HCT116 (cell line): ENCODE data around the gene ADAMTS3. TPM values are rescaled to one million over a fixed set of nuclear protein-coding genes. Genes with fewer than 3 reads are reported as not detected.

Source experiments
- ATAC-seq: fragments of 200-7000 bp; cut with Tn5 transposase; 2 replicates; pipeline ENCODE4 v1.9.1; 2020; ENCODE audit warnings: mild to moderate bottlenecking, moderate library complexity
- BruUV-seq: library from RNA; stranded (reverse); fragments of 400-500 nt; replicated peaks from 2 replicates; lab custom pipeline; 2021; lab: Mats Ljungman, UMichigan
- CTCF ChIA-PET: fragments of 300-600 bp; sonication (Branson Sonifier 250); formaldehyde crosslinking; loops from one replicate; lab custom pipeline; 2021; ENCODE audit warnings: antibody characterized with exemption; lab: Charles Lee
- POLR2A ChIA-PET: fragments of 300-600, 350-600 bp; sonication (Branson Sonifier 250); formaldehyde crosslinking; loops from one replicate; lab custom pipeline; 2021; ENCODE audit warnings: antibody characterized with exemption; lab: Charles Lee
- RAD21 ChIA-PET, 2 experiments: fragments of 300-600 bp; sonication (Branson Sonifier 250); formaldehyde crosslinking; loops; one replicate each; lab custom pipeline; 2023; ENCODE audit warnings: low total read pairs in 2 of 2; ENCODE audit not compliant: uncharacterized antibody in 2 of 2, unreplicated experiment in 2 of 2, low non-redundant PET in 1 of 2; lab: Charles Lee
- DNase-seq: peaks from one replicate; pipeline ENCODE4 v3.0.0-alpha.2; 2010; ENCODE audit warnings: low read depth, low spot score
- H2AFZ ChIP-seq: fragments of 200-600 bp; shearing (Covaris generic), sonication (generic); 2 replicates; pipeline ENCODE4 v1.6.1; 2017; ENCODE audit warnings: low read depth, mixed run types, mixed read lengths, antibody characterized with exemption, low read length; ENCODE audit not compliant: poor library complexity, severe bottlenecking
- H3K27ac ChIP-seq: 2 replicates; pipeline ENCODE4 v1.5.1; 2012; ENCODE audit warnings: low read depth, low read length
- H3K27me3 ChIP-seq: fragments of 200-600 bp; sonication (generic); 2 replicates; pipeline ENCODE4 v1.6.1; 2016; ENCODE audit warnings: mixed run types, low read length, mixed read lengths; ENCODE audit not compliant: insufficient read depth
- H3K36me3 ChIP-seq, 2 experiments: fragments of 200-500 bp in 1 of 2; fragments of 200-600 bp in 1 of 2; sonication (Bioruptor generic) in 1 of 2; sonication (generic) in 1 of 2; 2 replicates each; pipeline versions ENCODE4 v1.5.1 to v1.6.1; 2014 to 2016; ENCODE audit warnings: low read length in 2 of 2, inconsistent platforms in 1 of 2, mixed read lengths in 1 of 2, mixed run types in 1 of 2; ENCODE audit not compliant: insufficient read depth in 2 of 2, control insufficient read depth in 1 of 2
- H3K4me1 ChIP-seq, 2 experiments: fragments of 200-600 bp in 1 of 2; sonication (generic) in 1 of 2; 2 replicates each; pipeline versions ENCODE4 v1.5.1 to v1.6.1; 2012 to 2017; ENCODE audit warnings: low read length in 2 of 2, inconsistent platforms in 1 of 2, mild to moderate bottlenecking in 1 of 2, mixed read lengths in 1 of 2, mixed run types in 1 of 2, moderate library complexity in 1 of 2; ENCODE audit not compliant: insufficient read depth in 2 of 2, control insufficient read depth in 1 of 2
- H3K4me2 ChIP-seq: fragments of 200-600 bp; sonication (generic); 2 replicates; pipeline ENCODE4 v1.6.1; 2017; ENCODE audit warnings: mixed run types, low read length, mixed read lengths
- H3K4me3 ChIP-seq, 2 experiments: fragments of 200-600 bp in 1 of 2; sonication (generic) in 1 of 2; replicated peaks in 1 of 2; 2 replicates each; pipeline ENCODE4 v1.5.1; 2011 to 2016; ENCODE audit warnings: low read length in 2 of 2, control low read depth in 1 of 2, low read depth in 1 of 2, mild to moderate bottlenecking in 1 of 2, mixed read lengths in 1 of 2, mixed run types in 1 of 2
- H3K79me2 ChIP-seq: fragments of 200-600 bp; sonication (generic); 2 replicates; pipeline ENCODE4 v1.6.1; 2017; ENCODE audit warnings: mild to moderate bottlenecking, mixed run types, low read length, moderate library complexity, mixed read lengths; ENCODE audit not compliant: insufficient read depth
- H3K9ac ChIP-seq: fragments of 200-600 bp; sonication (generic); 2 replicates; pipeline ENCODE4 v1.6.1; 2016; ENCODE audit warnings: low read length, mixed read lengths
- H3K9me2 ChIP-seq: fragments of 200-600 bp; sonication (generic), shearing (Covaris generic); 2 replicates; pipeline ENCODE4 v1.6.1; 2017; ENCODE audit warnings: mixed run types, mild to moderate bottlenecking, moderate library complexity; ENCODE audit not compliant: insufficient read depth
- H3K9me3 ChIP-seq, 2 experiments: fragments of 200-500 bp in 1 of 2; fragments of 200-600 bp in 1 of 2; sonication (Bioruptor generic) in 1 of 2; sonication (generic) in 1 of 2; 2 replicates each; pipeline ENCODE4 v1.6.1; 2014 to 2017; ENCODE audit warnings: low read length in 2 of 2, mixed read lengths in 2 of 2, inconsistent platforms in 1 of 2, low read depth in 1 of 2, mild to moderate bottlenecking in 1 of 2, mixed run types in 1 of 2, moderate library complexity in 1 of 2; ENCODE audit not compliant: control insufficient read depth in 1 of 2, insufficient read depth in 1 of 2
- H4K20me1 ChIP-seq: fragments of 200-600 bp; sonication (generic), shearing (Covaris generic); 2 replicates; pipeline ENCODE4 v1.6.1; 2017; ENCODE audit warnings: mixed run types, mild to moderate bottlenecking, moderate library complexity; ENCODE audit not compliant: insufficient read depth
- ATF3 ChIP-seq: IDR thresholded peaks from 2 replicates; pipeline ENCODE4 v1.6.1; 2012
- CBX3 ChIP-seq: IDR thresholded peaks from 2 replicates; pipeline ENCODE4 v1.6.1; 2012; ENCODE audit warnings: low read depth
- CEBPB ChIP-seq: IDR thresholded peaks from 2 replicates; pipeline ENCODE4 v1.6.1; 2012; ENCODE audit warnings: low read depth
- CTCF ChIP-seq, 3 experiments: fragments of 200-600 bp in 1 of 3; sonication (generic) in 1 of 3; IDR thresholded peaks in 2 of 3; conservative IDR thresholded peaks in 1 of 3; 2 replicates each; pipeline ENCODE4 v1.5.1; 2012 to 2017; ENCODE audit warnings: low read depth in 2 of 3, low read length in 2 of 3, antibody characterized with exemption in 1 of 3, borderline replicate concordance in 1 of 3, control low read depth in 1 of 3, mild to moderate bottlenecking in 1 of 3, mixed read lengths in 1 of 3, mixed run types in 1 of 3, moderate library complexity in 1 of 3; ENCODE audit not compliant: insufficient read depth in 1 of 3
- ELF1 ChIP-seq: IDR thresholded peaks from 2 replicates; pipeline ENCODE4 v1.6.1; 2012; ENCODE audit warnings: low read depth, borderline replicate concordance
- POLR2A ChIP-seq: IDR thresholded peaks from 2 replicates; pipeline ENCODE4 v1.7.0; 2011; ENCODE audit warnings: borderline replicate concordance; ENCODE audit not compliant: insufficient read depth, insufficient read length; ENCODE audit errors: extremely low read depth
- POLR2AphosphoS5 ChIP-seq: IDR thresholded peaks from 2 replicates; pipeline ENCODE4 v1.6.1; 2011; ENCODE audit warnings: mild to moderate bottlenecking, low read depth, low read length, moderate library complexity
- RAD21 ChIP-seq: IDR thresholded peaks from 2 replicates; pipeline ENCODE4 v1.6.1; 2012; ENCODE audit warnings: low read depth, mild to moderate bottlenecking
- REST ChIP-seq: IDR thresholded peaks from 2 replicates; pipeline ENCODE4 v1.6.1; 2012; ENCODE audit warnings: low read depth
- SIN3A ChIP-seq: IDR thresholded peaks from 2 replicates; pipeline ENCODE4 v1.6.1; 2012; ENCODE audit warnings: low read depth
- SP1 ChIP-seq: IDR thresholded peaks from 2 replicates; pipeline ENCODE4 v1.6.1; 2012; ENCODE audit warnings: low read depth
- TCF7L2 ChIP-seq: IDR thresholded peaks from 2 replicates; pipeline ENCODE4 v1.7.0; 2011; ENCODE audit warnings: borderline replicate concordance, inconsistent platforms; ENCODE audit not compliant: insufficient read depth, insufficient read length; ENCODE audit errors: extremely low read depth
- ZBTB33 ChIP-seq: IDR thresholded peaks from 2 replicates; pipeline ENCODE4 v1.6.1; 2011; ENCODE audit warnings: mild to moderate bottlenecking, low read length, moderate library complexity; ENCODE audit not compliant: insufficient replicate concordance; ENCODE audit errors: extremely low read depth
- ZFX ChIP-seq: fragments of 450-650 bp; IDR thresholded peaks from 2 replicates; pipeline ENCODE4 v1.6.1; 2017
- intact Hi-C: fragments of 100-400 bp; cut with micrococcal nuclease; formaldehyde crosslinking; loops from 2 replicates; pipeline ENCODE4 v1.10.0; 2022
- total RNA-seq: library from RNA; stranded (reverse); gene quantifications from one replicate; pipeline ENCODE4 v1.2.1, GENCODE V29; 2021; ENCODE audit not compliant: unreplicated experiment

ADAMTS3 gene
- total RNA-seq, 1 experiment from 2014 or later, result not detected

- intact Hi-C loops, result no loop called here
- no peak for ATAC-seq
- CTCF ChIA-PET, result no interaction called here
These were observed 288.8 kb downstream of the ADAMTS3 start for GRCh38 chr4:72280252-72280651.

More at GRCh38 chr4:72280252-72280651, 288.8 kb downstream of the ADAMTS3 start:
- H3K4me1 ChIP-seq, result no peaks in the 10 kb centered on the region
- no peak overlapping the region for H3K27ac ChIP-seq
- no peaks in the 10 kb centered on the region for H3K36me3 ChIP-seq
- no peaks in the 10 kb centered on the region for H3K27me3 ChIP-seq
- BruUV-seq, result no TSS peak
- TF ChIP-seq POLR2AphosphoS5 (no peak), POLR2A (no peak), ZFX (no peak), CEBPB (no peak), RAD21 (no peak), ELF1 (no peak), ATF3 (no peak), SP1 (no peak), SIN3A (no peak), CBX3 (no peak), ZBTB33 (no peak), TCF7L2 (no peak), REST (no peak), CTCF (IDR thresholded peaks at IDR 0.05 in 2 of 3, conservative IDR thresholded peaks at IDR 0.05 in 1 of 3; ENCODE audit: borderline replicate concordance in 1 of 3, insufficient read depth in 1 of 3, low read depth in 2 of 3, low read length in 2 of 3) (no peak)
- H3K9me2 ChIP-seq, result no peaks in the 10 kb centered on the region
- no peak overlapping the region for H3K4me2 ChIP-seq
- no peak overlapping the region for H3K4me3 ChIP-seq
- no peaks in the 10 kb centered on the region for H4K20me1 ChIP-seq
- no peak for DNase-seq
- H3K79me2 ChIP-seq, result no peaks in the 10 kb centered on the region
- H3K9me3 ChIP-seq, result peaks cover 0 to 9% of the 10 kb centered on the region in 2 experiments; a peak in 1 of 4 replicates
- no peak overlapping the region for H3K9ac ChIP-seq
- RAD21 ChIA-PET, result no interaction called here
- POLR2A ChIA-PET, result no interaction called here
- no peak overlapping the region for H2AFZ ChIP-seq
